IMR-90 (cell line): ENCODE results near the gene SMARCD2. TPM values are rescaled to one million over a fixed set of nuclear protein-coding genes. Genes with fewer than 3 reads are reported as not detected.
A peak's percentile ranks its signal among the peaks of the same experiment; 100 is the strongest.

Experiments used
- ATAC-seq: fragments of 200-7000 bp; cut with Tn5 transposase; 2 replicates; pipeline ENCODE4 v1.9.1; 2020; ENCODE audit warnings: low read depth, mild to moderate bottlenecking, moderate library complexity
- BruUV-seq: library from RNA; stranded (reverse); fragments of 400-500 nt; replicated peaks from 2 replicates; lab custom pipeline; 2021; lab: Mats Ljungman, UMichigan
- CTCF ChIA-PET: fragments of 300-600 bp; formaldehyde crosslinking; extraction: SDS; loops from one replicate; lab custom pipeline; 2021; ENCODE audit warnings: antibody characterized with exemption; lab: Yijun Ruan, JAX
- POLR2A ChIA-PET: fragments of 300-600 bp; sonication (Branson Sonifier 250); formaldehyde crosslinking; loops from one replicate; lab custom pipeline; 2022; ENCODE audit warnings: antibody characterized with exemption; ENCODE audit not compliant: unreplicated experiment; lab: Charles Lee
- DNase-seq: peaks from one replicate; pipeline ENCODE4 v3.0.0; 2013
- H2AFZ ChIP-seq: replicated peaks from 2 replicates; pipeline ENCODE3; 2013; ENCODE audit warnings: low read length, mild to moderate bottlenecking; ENCODE audit not compliant: poor library complexity
- H2AK5ac ChIP-seq: 2 replicates; pipeline ENCODE4 v1.6.1; 2013; ENCODE audit warnings: low read depth, low read length, inconsistent platforms
- H2AK9ac ChIP-seq: replicated peaks from 2 replicates; pipeline ENCODE3; 2013; ENCODE audit warnings: mild to moderate bottlenecking, low read depth, low read length, moderate library complexity; ENCODE audit not compliant: poor library complexity
- H2BK120ac ChIP-seq: 2 replicates; pipeline ENCODE4 v1.6.1; 2013; ENCODE audit warnings: low read depth, low read length, inconsistent platforms
- H2BK15ac ChIP-seq: 3 replicates; pipeline ENCODE4 v1.6.1; 2013; ENCODE audit warnings: low read depth, low read length, inconsistent platforms
- H2BK20ac ChIP-seq: 2 replicates; pipeline ENCODE4 v1.6.1; 2013; ENCODE audit warnings: low read depth, mild to moderate bottlenecking, inconsistent platforms, low read length, moderate library complexity
- H2BK5ac ChIP-seq: 2 replicates; pipeline ENCODE4 v1.6.1; 2013; ENCODE audit warnings: mild to moderate bottlenecking, low read depth, low read length, inconsistent platforms; ENCODE audit not compliant: poor library complexity, severe bottlenecking
- H3K14ac ChIP-seq: replicated peaks from 2 replicates; pipeline ENCODE4 v1.6.1; 2013; ENCODE audit warnings: low read depth, low read length, inconsistent platforms
- H3K18ac ChIP-seq: 2 replicates; pipeline ENCODE4 v1.6.1; 2013; ENCODE audit warnings: low read depth, low read length, control low read depth
- H3K23ac ChIP-seq: 2 replicates; pipeline ENCODE4 v1.6.1; 2013; ENCODE audit warnings: low read depth, low read length, inconsistent platforms
- H3K27ac ChIP-seq: 2 replicates; pipeline ENCODE4 v1.5.1; 2013; ENCODE audit warnings: mild to moderate bottlenecking, control low read depth, low read length; ENCODE audit not compliant: insufficient read depth
- H3K27me3 ChIP-seq: 2 replicates; pipeline ENCODE4 v1.6.1; 2013; ENCODE audit warnings: low read length; ENCODE audit not compliant: control insufficient read depth, insufficient read depth
- H3K36me3 ChIP-seq: 2 replicates; pipeline ENCODE4 v1.6.1; 2013; ENCODE audit warnings: low read length, mixed read lengths; ENCODE audit not compliant: control insufficient read depth, insufficient read depth
- H3K4ac ChIP-seq: 2 replicates; pipeline ENCODE4 v1.6.1; 2013; ENCODE audit warnings: low read depth, low read length, inconsistent platforms
- H3K4me1 ChIP-seq: 2 replicates; pipeline ENCODE4 v1.6.1; 2013; ENCODE audit warnings: low read length, mixed read lengths; ENCODE audit not compliant: control insufficient read depth, insufficient read depth
- H3K4me2 ChIP-seq: 2 replicates; pipeline ENCODE4 v1.6.1; 2013; ENCODE audit warnings: low read depth, mild to moderate bottlenecking, control low read depth, low read length, moderate library complexity
- H3K4me3 ChIP-seq: 2 replicates; pipeline ENCODE4 v1.5.1; 2013; ENCODE audit warnings: low read depth, mild to moderate bottlenecking, control low read depth, low read length, moderate library complexity; ENCODE audit not compliant: insufficient read depth
- H3K56ac ChIP-seq: 2 replicates; pipeline ENCODE4 v1.6.1; 2013; ENCODE audit warnings: low read length, inconsistent platforms; ENCODE audit not compliant: insufficient read depth; ENCODE audit errors: extremely low read depth
- H3K79me1 ChIP-seq, 2 experiments: 2 replicates each; pipeline ENCODE4 v1.6.1; 2013; ENCODE audit warnings: low read length in 2 of 2, inconsistent platforms in 1 of 2, low read depth in 1 of 2
- H3K9ac ChIP-seq: 2 replicates; pipeline ENCODE4 v1.6.1; 2013; ENCODE audit warnings: low read depth, low read length, control low read depth
- H3K9me1 ChIP-seq: 2 replicates; pipeline ENCODE4 v1.6.1; 2013; ENCODE audit warnings: low read length, inconsistent platforms; ENCODE audit not compliant: insufficient read depth
- H3K9me3 ChIP-seq: 2 replicates; pipeline ENCODE4 v1.6.1; 2013; ENCODE audit warnings: low read length; ENCODE audit not compliant: control insufficient read depth, insufficient read depth
- H4K20me1 ChIP-seq: 2 replicates; pipeline ENCODE4 v1.6.1; 2013; ENCODE audit warnings: low read length, inconsistent platforms; ENCODE audit not compliant: insufficient read depth
- H4K5ac ChIP-seq: 2 replicates; pipeline ENCODE4 v1.6.1; 2013; ENCODE audit warnings: mild to moderate bottlenecking, low read depth, low read length, control low read depth
- H4K8ac ChIP-seq, 2 experiments: 2 replicates each; pipeline ENCODE4 v1.6.1; 2013; ENCODE audit warnings: low read depth in 2 of 2, low read length in 2 of 2, control low read depth in 1 of 2, inconsistent platforms in 1 of 2
- H4K91ac ChIP-seq: 2 replicates; pipeline ENCODE4 v1.6.1; 2013; ENCODE audit warnings: low read depth, low read length, inconsistent platforms; ENCODE audit not compliant: insufficient read depth
- BHLHE40 ChIP-seq: fragments of 150-350 bp; IDR thresholded peaks from 2 replicates; pipeline ENCODE4 v1.6.1; 2016; ENCODE audit warnings: mild to moderate bottlenecking, low read depth, low read length
- CTCF ChIP-seq: conservative IDR thresholded peaks from 2 replicates; pipeline ENCODE4 v1.5.1; 2012; ENCODE audit warnings: mild to moderate bottlenecking, low read depth, low read length, improper control_type of control experiment
- FOS ChIP-seq: fragments of 150-350 bp; IDR thresholded peaks from 2 replicates; pipeline ENCODE4 v1.6.1; 2016; ENCODE audit warnings: low read depth, low read length
- MAFK ChIP-seq: IDR thresholded peaks from 2 replicates; pipeline ENCODE4 v1.6.1; 2012; ENCODE audit warnings: low read depth, low read length, improper control_type of control experiment
- MXI1 ChIP-seq: IDR thresholded peaks from 2 replicates; pipeline ENCODE4 v1.6.1; 2012; ENCODE audit warnings: low read depth, mild to moderate bottlenecking, low read length, moderate library complexity, borderline replicate concordance
- NFE2L2 ChIP-seq: fragments of 150-350 bp; IDR thresholded peaks from 2 replicates; pipeline ENCODE4 v1.6.1; 2016; ENCODE audit warnings: low read depth, mild to moderate bottlenecking, low read length
- RAD21 ChIP-seq: IDR thresholded peaks from 2 replicates; pipeline ENCODE4 v1.6.1; 2012; ENCODE audit warnings: low read length, improper control_type of control experiment
- RCOR1 ChIP-seq: IDR thresholded peaks from 2 replicates; pipeline ENCODE4 v1.6.1; 2012; ENCODE audit warnings: mild to moderate bottlenecking, low read length, improper control_type of control experiment; ENCODE audit not compliant: insufficient replicate concordance
- SMC3 ChIP-seq: fragments of 150-350 bp; IDR thresholded peaks from 2 replicates; pipeline ENCODE4 v1.6.1; 2016; ENCODE audit warnings: low read depth, mild to moderate bottlenecking, antibody characterized with exemption, low read length, moderate library complexity
- USF2 ChIP-seq: fragments of 150-350 bp; IDR thresholded peaks from 2 replicates; pipeline ENCODE4 v1.6.1; 2017; ENCODE audit warnings: mild to moderate bottlenecking, antibody characterized with exemption, low read length, low read depth
- WGBS, 2 experiments: methylation state at CpG; one replicate each; pipeline versions ENCODE4 v1.1.5 to v1.1.7; 2013; ENCODE audit warnings: missing lambda C conversion rate in 2 of 2; ENCODE audit not compliant: insufficient read length in 1 of 2; ENCODE audit errors: extremely low coverage in 2 of 2; 5-methylcytosine and 5-hydroxymethylcytosine counted together
- dilution Hi-C: fragments of 300-500 bp; cut with HindIII; formaldehyde crosslinking; loops from one replicate; pipeline ENCODE4 v1.14.3; 2018; ENCODE audit warnings: low sequenced_read_pairs; ENCODE audit not compliant: unreplicated experiment
- in situ Hi-C: fragments of 300-500 bp; cut with MboI; formaldehyde crosslinking; loops from 3 replicates; pipeline ENCODE4 v1.14.3; 2019; ENCODE audit warnings: low sequenced_read_pairs, inconsistent platforms, mixed read lengths
- intact Hi-C: fragments of 100-400 bp; cut with micrococcal nuclease; formaldehyde crosslinking; loops from 2 replicates; pipeline ENCODE4 v1.10.0; 2022
- polyA plus RNA-seq, 3 experiments: library from polyadenylated mRNA; depleted of rRNA; stranded (reverse); fragments of >200 nt; gene quantifications; 2 replicates each; pipeline ENCODE4 v1.2.3, GENCODE V29; 2012; ENCODE audit warnings: low replicate concordance in 1 of 3
- total RNA-seq: library from RNA; depleted of rRNA; stranded (reverse); fragments of >200 nt; gene quantifications from 2 replicates; pipeline ENCODE4 v1.2.3, GENCODE V29; 2012

The SMARCD2 gene
- total and polyA plus RNA-seq, 2 of the 4 experiments (the other 2 are of a cell fraction): 56.9 to 91.2 TPM

GRCh38 chr17:63816669-63817068 lies 25.8 kb downstream of the SMARCD2 start:
- Histone ChIP-seq H3K4ac (peak overlapping the region; percentile 73), H4K5ac (peak overlapping the region; percentile 43; the same call in 1 of the 2 replicates), H3K14ac (peak overlapping the region; percentile 42), H2AK5ac (0 out of 2 replicates have a peak overlapping the region, but pooled peaks have one; percentile 76), H4K91ac (peak overlapping the region; percentile 53), H2BK120ac (peak overlapping the region; percentile 66; the same call in 1 of the 2 replicates), H3K79me1 (peaks cover 37 to 64% of the 10 kb centered on the region in 2 experiments), H3K18ac (no peak overlapping the region; the same call in 1 of the 2 replicates), H2BK5ac (peak overlapping the region; percentile 87), H3K56ac (peak overlapping the region; percentile 62), H3K9me1 (peaks cover 15% of the 10 kb centered on the region), H3K4me2 (peak overlapping the region; percentile 78), H3K36me3 (peaks cover 81% of the 10 kb centered on the region), H4K8ac (peak overlapping the region in 1 of 2 experiments; percentile 65; a peak in 2 of 4 replicates), H2AK9ac (peak overlapping the region; percentile 20), H3K9me3 (no peaks in the 10 kb centered on the region), H3K4me3 (no peak overlapping the region), H2AFZ (no peak overlapping the region), H3K27ac (peak overlapping the region; percentile 68), H3K4me1 (peaks cover 20% of the 10 kb centered on the region), H3K9ac (peak overlapping the region; percentile 46; the same call in 1 of the 2 replicates), H2BK15ac (no peak overlapping the region; the same call in 2 of the 3 replicates), H3K23ac (peak overlapping the region; percentile 59; the same call in 1 of the 2 replicates), H2BK20ac (no peak overlapping the region), H4K20me1 (peaks cover 26% of the 10 kb centered on the region), H3K27me3 (no peaks in the 10 kb centered on the region)
- CTCF ChIA-PET: interaction anchor here (1.4 kb wide), 1 partner anchor 18 kb away, joined by 5 read pairs; no protein-coding TSS in a partner anchor
- WGBS, 2 experiments: 60% methylated on average over 3 of the region's 4 CpGs; no CpG with 5 or more reads in 1 of the 2 experiments
- POLR2A ChIA-PET: interaction anchor here (0.6 kb wide), 2 partner anchors 17 to 19 kb away, joined by 3 read pairs; no protein-coding TSS in a partner anchor
- intact Hi-C loops (no loop called here), dilution Hi-C loops (no loop called here), in situ Hi-C loops (no loop called here)
- DNase-seq (peak; percentile 81), ATAC-seq (peak; percentile 83)
- TF ChIP-seq MXI1 (no peak), NFE2L2 (no peak), RCOR1 (no peak), MAFK (no peak), FOS (no peak), BHLHE40 (no peak), CTCF (no peak), SMC3 (no peak), USF2 (no peak), RAD21 (no peak)
- BruUV-seq: no TSS peak
